H1 (cell line): ENCODE measurements around the gene SAG. TPM values are rescaled to one million over a fixed set of nuclear protein-coding genes. Genes with fewer than 3 reads are reported as not detected.

Source experiments
- ATF2 ChIP-seq: IDR thresholded peaks from 2 replicates; pipeline ENCODE4 v1.6.1; 2012; ENCODE audit warnings: low read length, inconsistent platforms
- BACH1 ChIP-seq: IDR thresholded peaks from 2 replicates; pipeline ENCODE4 v1.6.1; 2012; ENCODE audit warnings: low read length, improper control_type of control experiment
- BRCA1 ChIP-seq: IDR thresholded peaks from 2 replicates; pipeline ENCODE4 v1.6.1; 2012; ENCODE audit warnings: low read depth, low read length, improper control_type of control experiment
- CHD7 ChIP-seq: fragments of 300-600 bp; sonication (generic); IDR thresholded peaks from 2 replicates; pipeline ENCODE4 v1.7.1; 2012; ENCODE audit warnings: low read length, moderate library complexity, mild to moderate bottlenecking, inconsistent platforms; ENCODE audit not compliant: insufficient replicate concordance
- JUN ChIP-seq: IDR thresholded peaks from 2 replicates; pipeline ENCODE4 v1.6.1; 2011; ENCODE audit warnings: low read depth, mild to moderate bottlenecking, improper control_type of control experiment, low read length
- RFX5 ChIP-seq: IDR thresholded peaks from 2 replicates; pipeline ENCODE4 v1.6.1; 2011; ENCODE audit warnings: low read depth, low read length, improper control_type of control experiment, borderline replicate concordance
- TCF12 ChIP-seq: IDR thresholded peaks from 2 replicates; pipeline ENCODE4 v1.6.1; 2011; ENCODE audit warnings: low read depth, mild to moderate bottlenecking, low read length
- polyA plus RNA-seq, 7 experiments: library from polyadenylated mRNA; depleted of rRNA in 3 of 7; stranded (reverse) in 5 of 7; unstranded in 2 of 7; fragments of >200 nt in 5 of 7; fragments of 200-250 nt in 2 of 7; gene quantifications; 1 replicate in 5 of 7; 2 replicates in 1 of 7; 4 replicates in 1 of 7; pipeline versions ENCODE4 v1.2.1 to v1.2.3, GENCODE V29; 2011 to 2013; ENCODE audit warnings: missing spikeins in 2 of 7, mixed read lengths in 2 of 7
- total RNA-seq: library from RNA; stranded (reverse); fragmentation: NEBNext Ultra II Directional; extraction: Animal tissue kit (Norgen Biotek cat#: 25700); gene quantifications from 2 replicates; pipeline ENCODE4 v1.2.1, GENCODE V29; 2021

SAG gene
- total and polyA plus RNA-seq, 2 of the 8 experiments (the other 6 are each of a cell fraction or from before 2014, with no cell fraction given): not detected

GRCh38 chr2:233355916-233356315, 48.3 kb downstream of the SAG start (continued):
- TF ChIP-seq CHD7 (no peak), BRCA1 (no peak), JUN (no peak), TCF12 (no peak), ATF2 (no peak), BACH1 (no peak), RFX5 (no peak)
